NCI-H524 (cell line): Measurements from ENCODE around the gene CNOT11.
"Not testable (repeated sequence)": the region's sequence is repeated elsewhere in the genome, so short reads cannot be mapped to it uniquely, and the experiment has no call there.

Source experiments
- DNase-seq, 2 experiments: peaks; one replicate each; lab custom pipeline; 2025; lab: John Stamatoyannopoulos, UW

CNOT11 gene

GRCh38 chr2:101252408-101253012, at the start of gene CNOT11:
Gene CNOT11 (plus strand): TSS chr2:101252886. CDS start chr2:101252965, 79 bp downstream.
- DNase-seq = peak; percentile 93 to 96

- no peak for DNase-seq
Measured at GRCh38 chr2:101204400-101205115, 48.1 kb upstream of the CNOT11 start.

GRCh38 chr2:101205521-101206479, 46.9 kb upstream of the CNOT11 start:
- DNase-seq = peak; percentile 11 to 72

GRCh38 chr2:101208830-101209229, 43.9 kb upstream of the CNOT11 start:
- no peak for DNase-seq

GRCh38 chr2:101219246-101219645, 33.4 kb upstream of the CNOT11 start:
- no peak for DNase-seq

GRCh38 chr2:101220091-101220490, 32.6 kb upstream of the CNOT11 start:
- DNase-seq = peak in 1 of 2 experiments; percentile 20

- no peak for DNase-seq
Measured at GRCh38 chr2:101223814-101224231, 28.9 kb upstream of the CNOT11 start.

- DNase-seq = no peak
Measured at GRCh38 chr2:101230541-101231001, 22.1 kb upstream of the CNOT11 start.

- no peak for DNase-seq
Measured at GRCh38 chr2:101231240-101231639, 21.4 kb upstream of the CNOT11 start.

GRCh38 chr2:101231937-101232730, 20.6 kb upstream of the CNOT11 start:
- no peak for DNase-seq

GRCh38 chr2:101232770-101233169, 19.9 kb upstream of the CNOT11 start:
- DNase-seq = no peak

GRCh38 chr2:101234169-101234938, 18.3 kb upstream of the CNOT11 start:
- DNase-seq = no peak

GRCh38 chr2:101235956-101236355, 16.7 kb upstream of the CNOT11 start:
- not testable (repeated sequence) for DNase-seq

GRCh38 chr2:101237944-101238343, 14.7 kb upstream of the CNOT11 start:
- DNase-seq = not testable (repeated sequence)

- no peak for DNase-seq
Measured at GRCh38 chr2:101238930-101239759, 13.5 kb upstream of the CNOT11 start.

GRCh38 chr2:101239760-101240118, 12.9 kb upstream of the CNOT11 start:
- not testable (repeated sequence) for DNase-seq

- peak in 1 of 2 experiments; percentile 14 for DNase-seq
Measured at GRCh38 chr2:101240694-101241093, 12.0 kb upstream of the CNOT11 start.

- no peak for DNase-seq
Measured at GRCh38 chr2:101241158-101241557, 11.5 kb upstream of the CNOT11 start.

GRCh38 chr2:101244373-101244772, 8.3 kb upstream of the CNOT11 start:
- DNase-seq = not testable (repeated sequence)

GRCh38 chr2:101244899-101245298, 7.8 kb upstream of the CNOT11 start:
- DNase-seq = not testable (repeated sequence)
